Fibroblast of lung (primary cell): Measurements from ENCODE around the gene VPS26C. TPM values are rescaled to one million over a fixed set of nuclear protein-coding genes. Genes with fewer than 3 reads are reported as not detected.

Experiments used
- DNase-seq, 2 donors: peaks; one replicate each; pipeline versions ENCODE4 v3.0.0 to v3.0.0-alpha.2; 2010; ENCODE audit warnings: low read depth in 2 of 2
- H2AFZ ChIP-seq: 2 replicates; pipeline ENCODE4 v1.5.1; 2012; ENCODE audit warnings: low read length, control low read depth, inconsistent platforms
- H3K27ac ChIP-seq: 2 replicates; pipeline ENCODE4 v1.5.1; 2011; ENCODE audit warnings: low read length, control low read depth; ENCODE audit not compliant: insufficient read depth
- H3K27me3 ChIP-seq: 2 replicates; pipeline ENCODE4 v1.5.1; 2011; ENCODE audit warnings: mild to moderate bottlenecking, low read length; ENCODE audit not compliant: control insufficient read depth, insufficient read depth
- H3K36me3 ChIP-seq: 2 replicates; pipeline ENCODE4 v1.5.1; 2011; ENCODE audit warnings: low read length; ENCODE audit not compliant: control insufficient read depth, insufficient read depth
- H3K4me1 ChIP-seq: 2 replicates; pipeline ENCODE4 v1.5.1; 2011; ENCODE audit warnings: low read length; ENCODE audit not compliant: control insufficient read depth, insufficient read depth; ENCODE audit errors: extremely low read depth
- H3K4me2 ChIP-seq: 2 replicates; pipeline ENCODE4 v1.5.1; 2011; ENCODE audit warnings: low read length, control low read depth; ENCODE audit not compliant: insufficient read depth; ENCODE audit errors: extremely low read depth
- H3K4me3 ChIP-seq, 4 experiments: fragments of 200-600 bp in 1 of 4; sonication (generic) in 1 of 4; replicated peaks in 1 of 4; 2 replicates each; pipeline ENCODE4 v1.5.1; 2011 to 2016; ENCODE audit warnings: low read length in 4 of 4, low read depth in 3 of 4, mild to moderate bottlenecking in 3 of 4, control low read depth in 2 of 4, inconsistent platforms in 1 of 4, mixed read lengths in 1 of 4; ENCODE audit not compliant: insufficient read depth in 1 of 4; ENCODE audit errors: control extremely low read depth in 1 of 4
- H3K79me2 ChIP-seq: 2 replicates; pipeline ENCODE4 v1.5.1; 2012; ENCODE audit warnings: mild to moderate bottlenecking, low read length, inconsistent platforms; ENCODE audit not compliant: control insufficient read depth, insufficient read depth
- H3K9ac ChIP-seq: 2 replicates; pipeline ENCODE4 v1.5.1; 2011; ENCODE audit warnings: mild to moderate bottlenecking, low read length, control low read depth; ENCODE audit not compliant: insufficient read depth
- H3K9me3 ChIP-seq: 2 replicates; pipeline ENCODE4 v1.5.1; 2012; ENCODE audit warnings: low read depth, low read length; ENCODE audit not compliant: control insufficient read depth, insufficient read depth
- H4K20me1 ChIP-seq: 2 replicates; pipeline ENCODE4 v1.5.1; 2011; ENCODE audit warnings: low read length; ENCODE audit not compliant: control insufficient read depth, insufficient read depth; ENCODE audit errors: extremely low read depth
- EZH2 ChIP-seq: IDR thresholded peaks from 2 replicates; pipeline ENCODE4 v1.5.1; 2012; ENCODE audit warnings: low read length, control low read depth, mild to moderate bottlenecking; ENCODE audit errors: missing control alignments
- polyA plus RNA-seq, 2 donors: library from polyadenylated mRNA; depleted of rRNA in 1 of 2; stranded (reverse) in 1 of 2; unstranded in 1 of 2; fragments of >200 nt; gene quantifications; 2 replicates each; pipeline ENCODE4 v1.2.1, GENCODE V29; 2011 to 2012; ENCODE audit warnings: missing spikeins in 1 of 2
- total RNA-seq: library from RNA; depleted of rRNA; stranded (reverse); fragments of >200 nt; gene quantifications from 2 replicates; pipeline ENCODE4 v1.2.1, GENCODE V29; 2014
- TF ChIP-seq, protein P1 (sequence below), 2 donors: IDR thresholded peaks in 1 of 2; conservative IDR thresholded peaks in 1 of 2; 1 replicate in 1 of 2; 2 replicates in 1 of 2; pipeline ENCODE4 v1.5.1; 2011 to 2012; ENCODE audit warnings: low read length in 2 of 2, control low read depth in 1 of 2, inconsistent platforms in 1 of 2, low read depth in 1 of 2, mild to moderate bottlenecking in 1 of 2

Gene VPS26C
- total and polyA plus RNA-seq, 2 donors (not counting 1 experiment from before 2014, with no cell fraction given) = 61.4 to 84.4 TPM

GRCh38 chr21:37249112-37249904, 17.8 kb downstream of the VPS26C start:
- H2AFZ ChIP-seq = no peak overlapping the region
- no peaks in the 10 kb centered on the region for H3K4me1 ChIP-seq
- H3K9ac ChIP-seq = no peak overlapping the region
- no peaks in the 10 kb centered on the region for H3K27me3 ChIP-seq
- H3K9me3 ChIP-seq = no peaks in the 10 kb centered on the region
- no peaks in the 10 kb centered on the region for H4K20me1 ChIP-seq
- TF ChIP-seq, protein P1, sequence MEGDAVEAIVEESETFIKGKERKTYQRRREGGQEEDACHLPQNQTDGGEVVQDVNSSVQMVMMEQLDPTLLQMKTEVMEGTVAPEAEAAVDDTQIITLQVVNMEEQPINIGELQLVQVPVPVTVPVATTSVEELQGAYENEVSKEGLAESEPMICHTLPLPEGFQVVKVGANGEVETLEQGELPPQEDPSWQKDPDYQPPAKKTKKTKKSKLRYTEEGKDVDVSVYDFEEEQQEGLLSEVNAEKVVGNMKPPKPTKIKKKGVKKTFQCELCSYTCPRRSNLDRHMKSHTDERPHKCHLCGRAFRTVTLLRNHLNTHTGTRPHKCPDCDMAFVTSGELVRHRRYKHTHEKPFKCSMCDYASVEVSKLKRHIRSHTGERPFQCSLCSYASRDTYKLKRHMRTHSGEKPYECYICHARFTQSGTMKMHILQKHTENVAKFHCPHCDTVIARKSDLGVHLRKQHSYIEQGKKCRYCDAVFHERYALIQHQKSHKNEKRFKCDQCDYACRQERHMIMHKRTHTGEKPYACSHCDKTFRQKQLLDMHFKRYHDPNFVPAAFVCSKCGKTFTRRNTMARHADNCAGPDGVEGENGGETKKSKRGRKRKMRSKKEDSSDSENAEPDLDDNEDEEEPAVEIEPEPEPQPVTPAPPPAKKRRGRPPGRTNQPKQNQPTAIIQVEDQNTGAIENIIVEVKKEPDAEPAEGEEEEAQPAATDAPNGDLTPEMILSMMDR (conservative IDR thresholded peaks at IDR 0.05 in 1 of 2, IDR thresholded peaks at IDR 0.05 in 1 of 2; ENCODE audit: low read depth in 1 of 2, low read length in 2 of 2) = no peak
- TF ChIP-seq EZH2 = no peak
- H3K36me3 ChIP-seq = no peaks in the 10 kb centered on the region
- no peak overlapping the region for H3K27ac ChIP-seq
- DNase-seq = no peak
- no peak overlapping the region for H3K4me2 ChIP-seq
- no peak overlapping the region for H3K4me3 ChIP-seq
- peaks cover 59% of the 10 kb centered on the region for H3K79me2 ChIP-seq

DNA sequence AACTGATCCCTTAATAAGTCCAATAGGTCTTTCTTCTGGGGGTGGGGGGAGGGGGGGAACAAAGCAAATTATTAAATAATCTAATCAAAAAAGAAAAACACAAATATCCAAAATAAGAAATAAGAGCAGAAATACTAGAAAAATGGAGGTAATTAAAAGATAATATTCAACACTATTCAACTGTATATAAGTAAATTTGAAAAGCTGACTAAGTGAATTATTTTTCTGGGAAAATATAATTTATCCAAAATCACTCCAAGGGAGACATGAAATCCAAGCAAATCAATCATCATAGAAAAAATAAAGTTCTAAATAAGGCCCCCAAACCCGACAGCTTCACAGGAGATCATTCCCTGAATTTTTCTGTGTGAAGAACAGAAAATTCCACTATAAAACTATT, 18.8 kb downstream of the VPS26C start:
- H3K4me2 ChIP-seq = no peak overlapping the region
- TF ChIP-seq EZH2 = no peak
- TF ChIP-seq, protein P1 (conservative IDR thresholded peaks at IDR 0.05 in 1 of 2, IDR thresholded peaks at IDR 0.05 in 1 of 2; ENCODE audit: low read depth in 1 of 2, low read length in 2 of 2) = no peak
- H3K27me3 ChIP-seq = no peaks in the 10 kb centered on the region
- DNase-seq = no peak
- H3K36me3 ChIP-seq = no peaks in the 10 kb centered on the region
- H4K20me1 ChIP-seq = no peaks in the 10 kb centered on the region
- H3K4me3 ChIP-seq = no peak overlapping the region
- no peaks in the 10 kb centered on the region for H3K4me1 ChIP-seq
- peaks cover 63% of the 10 kb centered on the region for H3K79me2 ChIP-seq
- no peak overlapping the region for H2AFZ ChIP-seq
- H3K27ac ChIP-seq = no peak overlapping the region
- no peaks in the 10 kb centered on the region for H3K9me3 ChIP-seq
- H3K9ac ChIP-seq = no peak overlapping the region

GRCh38 chr21:37245151-37245550, 22.0 kb downstream of the VPS26C start:
- no peak for DNase-seq
- Histone ChIP-seq H4K20me1 (no peaks in the 10 kb centered on the region), H3K4me1 (no peaks in the 10 kb centered on the region), H3K4me3 (no peak overlapping the region), H3K27ac (no peak overlapping the region), H2AFZ (no peak overlapping the region), H3K27me3 (no peaks in the 10 kb centered on the region), H3K4me2 (no peak overlapping the region), H3K79me2 (peaks cover 63% of the 10 kb centered on the region), H3K36me3 (no peaks in the 10 kb centered on the region), H3K9ac (no peak overlapping the region), H3K9me3 (no peaks in the 10 kb centered on the region)
- no peak for TF ChIP-seq EZH2
- TF ChIP-seq, protein P1 (conservative IDR thresholded peaks at IDR 0.05 in 1 of 2, IDR thresholded peaks at IDR 0.05 in 1 of 2; ENCODE audit: low read depth in 1 of 2, low read length in 2 of 2) = no peak
